Panc1 (cell line): ENCODE results near the gene SLC6A4. TPM values are rescaled to one million over a fixed set of nuclear protein-coding genes. Genes with fewer than 3 reads are reported as not detected.

Experiments
- ATAC-seq: fragments of 200-7000 bp; cut with Tn5 transposase; 2 replicates; pipeline ENCODE4 v1.9.1; 2020; ENCODE audit warnings: mild to moderate bottlenecking, moderate library complexity
- BruUV-seq: library from RNA; stranded (reverse); fragments of 400-500 nt; replicated peaks from 2 replicates; lab custom pipeline; 2021; lab: Mats Ljungman, UMichigan
- CTCF ChIA-PET: fragments of 300-600 bp; sonication (Branson Sonifier 250); formaldehyde crosslinking; loops from one replicate; lab custom pipeline; 2022; ENCODE audit warnings: antibody characterized with exemption; lab: Charles Lee
- POLR2A ChIA-PET: fragments of 300-600 bp; sonication (Branson Sonifier 250); formaldehyde crosslinking; loops from one replicate; lab custom pipeline; 2022; ENCODE audit warnings: antibody characterized with exemption; lab: Charles Lee
- DNase-seq: peaks from one replicate; pipeline ENCODE4 v3.0.0-alpha.2; 2010; ENCODE audit warnings: low read depth, low spot score
- H3K27ac ChIP-seq: 2 replicates; pipeline ENCODE4 v1.5.1; 2011; ENCODE audit warnings: mild to moderate bottlenecking, low read length, inconsistent platforms
- H3K27me3 ChIP-seq: fragments of 200-500 bp; sonication (Bioruptor generic); 2 replicates; pipeline ENCODE4 v1.6.0; 2014; ENCODE audit warnings: low read length, inconsistent platforms; ENCODE audit not compliant: control insufficient read depth, insufficient read depth
- H3K36me3 ChIP-seq: fragments of 200-500 bp; sonication (Bioruptor generic); 2 replicates; pipeline ENCODE4 v1.5.1; 2014; ENCODE audit warnings: inconsistent platforms, mild to moderate bottlenecking, low read length, moderate library complexity; ENCODE audit not compliant: control insufficient read depth, insufficient read depth
- H3K4me1 ChIP-seq: 2 replicates; pipeline ENCODE4 v1.5.1; 2011; ENCODE audit warnings: inconsistent platforms, mild to moderate bottlenecking, low read length, moderate library complexity; ENCODE audit not compliant: control insufficient read depth, insufficient read depth
- H3K4me3 ChIP-seq, 2 experiments: 2 replicates each; pipeline ENCODE4 v1.5.1; 2011 to 2012; ENCODE audit warnings: low read depth in 2 of 2, low read length in 2 of 2, mild to moderate bottlenecking in 2 of 2, inconsistent platforms in 1 of 2, moderate library complexity in 1 of 2
- H3K9me3 ChIP-seq: fragments of 200-500 bp; sonication (Bioruptor generic); 2 replicates; pipeline ENCODE4 v1.5.1; 2014; ENCODE audit warnings: low read depth, mild to moderate bottlenecking, inconsistent platforms, low read length, moderate library complexity; ENCODE audit not compliant: control insufficient read depth, insufficient read depth
- CTCF ChIP-seq: fragments of 450-650 bp; IDR thresholded peaks from 2 replicates; pipeline ENCODE4 v1.5.1; 2017; ENCODE audit warnings: mild to moderate bottlenecking
- POLR2AphosphoS5 ChIP-seq: IDR thresholded peaks from 2 replicates; pipeline ENCODE4 v1.6.1; 2012; ENCODE audit warnings: mild to moderate bottlenecking, low read depth, low read length, moderate library complexity
- REST ChIP-seq, 2 experiments: IDR thresholded peaks; 2 replicates each; pipeline ENCODE4 v1.6.1; 2011 to 2012; ENCODE audit warnings: low read depth in 2 of 2, control low read depth in 1 of 2, low read length in 1 of 2, mild to moderate bottlenecking in 1 of 2, moderate library complexity in 1 of 2; ENCODE audit not compliant: insufficient read depth in 1 of 2
- SIN3A ChIP-seq: IDR thresholded peaks from 2 replicates; pipeline ENCODE4 v1.6.1; 2012; ENCODE audit warnings: low read depth, mild to moderate bottlenecking, low read length, moderate library complexity, borderline replicate concordance; ENCODE audit not compliant: insufficient read depth
- TCF7L2 ChIP-seq: IDR thresholded peaks from 2 replicates; pipeline ENCODE4 v1.6.1; 2011; ENCODE audit warnings: mild to moderate bottlenecking, low read depth, low read length, inconsistent platforms
- in situ Hi-C: cut with HindIII; loops from 2 replicates; pipeline ENCODE4 v1.10.0; 2016; ENCODE audit warnings: low sequenced_read_pairs, low pct_unique_long_range_greater_than_20kb
- intact Hi-C: fragments of 100-400 bp; cut with micrococcal nuclease; formaldehyde crosslinking; loops from one replicate; pipeline ENCODE4 v1.10.0; 2022; ENCODE audit not compliant: unreplicated experiment
- total RNA-seq: library from RNA; stranded (reverse); gene quantifications from one replicate; pipeline ENCODE4 v1.2.1, GENCODE V29; 2021; ENCODE audit not compliant: unreplicated experiment

Gene SLC6A4
- total RNA-seq, 1 experiment from 2014 or later = not detected

GRCh38 chr17:30237296-30238002 lies 2.0 kb upstream of the SLC6A4 start:
- peaks cover 20% of the 10 kb centered on the region for H3K4me1 ChIP-seq
- H3K27ac ChIP-seq = no peak overlapping the region
- ChIA-PET CTCF (interaction anchor here (1.0 to 2.2 kb wide), 3 partner anchors 112 to 133 kb away, joined by 3 to 32 read pairs (median 4); no protein-coding TSS in a partner anchor), POLR2A (interaction anchor here (0.6 kb wide), 2 partner anchors 13 to 120 kb away, joined by 3 to 4 read pairs; no protein-coding TSS in a partner anchor)
- DNase-seq (no peak), ATAC-seq (no peak)
- H3K27me3 ChIP-seq = peaks cover 17% of the 10 kb centered on the region
- H3K4me3 ChIP-seq = no peak overlapping the region
- BruUV-seq = no TSS peak
- H3K9me3 ChIP-seq = no peaks in the 10 kb centered on the region
- H3K36me3 ChIP-seq = no peaks in the 10 kb centered on the region
- intact Hi-C loops = loop anchor here (5.0 kb wide), 2 partner anchors 115 to 135 kb away; no protein-coding TSS in a partner anchor
- TF ChIP-seq TCF7L2 (no peak), REST (IDR thresholded peaks at IDR 0.05; ENCODE audit: insufficient read depth in 1 of 2, low read depth in 2 of 2, low read length in 1 of 2) (no peak), SIN3A (no peak), POLR2AphosphoS5 (no peak), CTCF (no peak)
- in situ Hi-C loops = no loop called here

GRCh38 chr17:30236766-30237165 lies 1.3 kb upstream of the SLC6A4 start:
- Histone ChIP-seq H3K4me1 (peaks cover 20% of the 10 kb centered on the region), H3K27me3 (peaks cover 17% of the 10 kb centered on the region), H3K27ac (no peak overlapping the region), H3K9me3 (no peaks in the 10 kb centered on the region), H3K36me3 (no peaks in the 10 kb centered on the region), H3K4me3 (no peak overlapping the region)
- TF ChIP-seq CTCF = peak; percentile 76
- TF ChIP-seq POLR2AphosphoS5 = no peak
- in situ Hi-C loops (no loop called here), intact Hi-C loops (loop anchor here (5.0 kb wide), 2 partner anchors 114 to 134 kb away; no protein-coding TSS in a partner anchor)
- ChIA-PET CTCF (interaction anchor here (0.5 to 2.2 kb wide), 9 partner anchors 20 to 649 kb away, joined by 3 to 32 read pairs (median 4); no protein-coding TSS in a partner anchor), POLR2A (interaction anchor here (0.6 to 0.7 kb wide), 3 partner anchors 12 to 1256 kb away, joined by 3 to 9 read pairs (median 4); no protein-coding TSS in a partner anchor)
- DNase-seq = no peak
- ATAC-seq = peak; percentile 88
- BruUV-seq = no TSS peak
